GM19397 (cell line): ENCODE data around the gene DOCK8.
"Not testable (repeated sequence)": the region's sequence is repeated elsewhere in the genome, so short reads cannot be mapped to it uniquely, and the experiment has no call there.

Experiments used
- ATAC-seq: cut with Tn5 transposase; IDR thresholded peaks from one replicate; pipeline ENCODE4 v1.9.1; 2021; ENCODE audit warnings: mild to moderate bottlenecking, moderate library complexity; ENCODE audit not compliant: unreplicated experiment

The DOCK8 gene

DNA sequence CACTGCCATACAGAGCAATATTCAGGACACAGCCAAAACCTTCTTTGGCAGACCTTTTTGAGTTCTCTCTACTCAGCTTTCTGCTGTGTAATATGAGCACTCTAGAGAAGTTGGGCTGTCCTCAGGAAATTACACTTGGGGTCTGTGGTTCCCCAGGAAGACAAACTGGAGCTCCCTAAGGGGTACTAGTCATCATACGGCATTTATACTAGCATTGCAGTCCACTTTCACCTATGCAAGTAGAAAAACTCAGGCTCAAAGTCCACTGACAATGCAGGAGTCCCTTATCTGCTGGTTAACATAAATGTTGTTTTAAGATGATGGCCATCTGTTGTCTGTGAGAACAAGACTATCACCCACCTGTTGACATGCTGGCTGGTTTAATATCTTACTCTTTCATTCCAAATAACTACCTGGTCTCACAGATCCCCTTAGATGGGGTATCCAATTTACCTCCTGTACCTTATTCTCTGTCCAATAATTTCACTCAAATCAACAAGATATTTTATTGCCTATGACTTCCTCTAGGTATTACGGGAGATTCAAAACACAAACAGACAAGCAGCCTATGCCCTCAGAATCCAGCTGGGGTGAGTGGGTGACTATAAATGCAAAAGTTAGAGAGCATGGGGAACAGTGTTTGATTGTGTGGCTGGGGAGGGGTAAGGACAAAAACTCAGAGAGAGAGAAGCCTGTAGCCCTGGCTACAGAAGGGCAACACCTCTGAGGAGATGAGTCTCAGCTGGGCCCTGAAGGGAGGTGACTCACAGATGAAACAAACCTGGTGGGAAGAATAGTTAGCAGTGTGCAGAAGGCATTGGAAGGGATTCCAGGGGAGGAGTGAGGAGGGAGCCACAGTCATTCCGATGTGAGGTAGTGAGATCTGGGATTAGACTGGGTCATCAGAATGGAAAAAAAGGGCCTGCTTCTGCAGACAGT lies 10.2 kb downstream of the DOCK8 start:
- ATAC-seq = no peak

DNA sequence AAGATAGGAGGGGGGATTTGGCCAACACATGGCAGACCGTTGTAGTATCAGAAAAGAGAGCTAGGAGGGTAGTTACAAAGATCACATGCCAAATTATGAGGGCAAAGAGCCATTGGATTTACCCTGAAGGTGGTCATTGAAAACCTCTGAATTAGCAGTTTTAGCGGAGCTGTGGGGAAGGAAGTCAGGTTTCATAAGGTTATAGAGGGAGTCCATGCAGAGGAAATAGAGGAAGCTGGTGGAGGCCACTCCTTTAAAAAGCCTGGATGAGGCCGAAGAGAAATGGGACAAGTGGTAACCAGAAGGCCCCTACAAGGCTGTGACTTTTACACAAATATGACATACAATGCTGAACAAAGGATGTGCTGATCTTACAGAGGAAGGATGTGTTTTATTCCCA lies 13.2 kb downstream of the DOCK8 start:
- ATAC-seq = no peak

DNA sequence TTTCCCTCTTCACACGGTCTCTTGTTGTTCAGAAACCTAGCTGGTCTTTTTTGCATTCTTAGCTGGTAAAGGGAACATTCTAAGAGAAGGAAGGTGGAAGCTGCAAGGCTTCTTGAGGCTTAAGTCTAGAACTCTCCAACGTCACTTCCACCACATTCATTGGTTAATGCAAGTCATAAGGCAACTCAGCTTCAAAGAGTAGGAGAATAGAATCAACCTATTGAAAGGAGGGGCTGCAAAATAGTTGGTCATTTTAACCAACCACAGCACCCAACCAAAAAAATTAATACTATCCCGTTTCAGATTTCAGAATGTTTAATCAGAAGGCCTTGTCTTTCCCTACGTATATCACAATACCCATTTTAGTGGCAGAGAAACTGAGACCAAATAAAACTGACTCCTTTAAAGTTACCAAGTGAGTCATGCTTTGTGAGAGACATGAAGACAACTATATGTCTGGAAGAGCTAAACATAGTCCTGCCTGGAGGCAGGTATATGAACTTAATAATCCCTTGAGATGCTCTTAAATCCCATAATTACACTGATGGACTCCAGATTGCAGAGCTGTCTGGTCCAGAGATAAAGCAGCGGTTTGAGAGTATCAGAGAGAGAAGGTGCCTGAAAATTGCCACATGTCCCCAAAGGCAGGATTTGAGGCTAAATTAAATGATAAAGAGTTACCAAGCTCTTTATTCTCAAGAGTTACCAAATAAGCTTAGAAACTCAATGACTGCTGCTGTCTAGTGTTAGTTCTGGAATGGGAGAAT lies 14.4 kb downstream of the DOCK8 start:
- ATAC-seq = no peak

DNA sequence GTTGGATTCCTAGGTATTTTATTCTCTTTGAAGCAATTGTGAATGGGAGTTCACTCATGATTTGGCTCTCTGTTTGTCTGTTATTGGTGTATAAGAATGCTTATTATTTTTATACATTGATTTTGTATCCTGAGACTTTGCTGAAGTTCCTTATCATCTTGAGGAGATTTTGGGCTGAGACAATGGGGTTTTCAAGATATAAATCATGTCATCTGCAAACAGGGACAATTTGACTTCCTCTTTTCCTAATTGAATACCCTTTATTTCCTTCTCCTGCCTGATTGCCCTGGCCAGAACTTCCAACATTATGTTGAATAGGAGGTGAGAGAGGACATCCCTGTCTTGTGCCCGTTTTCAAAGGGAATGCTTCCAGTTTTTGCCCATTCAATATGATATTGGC lies 17.0 kb downstream of the DOCK8 start:
- ATAC-seq = not testable (repeated sequence)

DNA sequence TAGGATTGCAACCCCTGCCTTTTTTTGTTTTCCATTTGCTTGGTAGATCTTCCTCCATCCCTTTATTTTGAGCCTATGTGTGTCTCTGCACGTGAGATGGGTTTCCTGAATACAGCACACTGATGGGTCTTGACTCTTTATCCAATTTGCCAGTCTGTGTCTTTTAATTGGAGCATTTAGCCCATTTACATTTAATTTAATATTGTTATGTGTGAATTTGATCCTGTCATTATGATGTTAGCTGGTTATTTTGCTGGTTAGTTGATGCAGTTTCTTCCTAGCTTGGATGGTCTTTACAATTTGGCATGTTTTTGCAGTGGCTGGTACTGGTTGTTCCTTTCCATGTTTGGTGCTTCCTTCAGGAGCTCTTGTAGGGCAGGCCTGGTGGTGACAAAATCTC lies 19.0 kb downstream of the DOCK8 start:
- ATAC-seq = not testable (repeated sequence)

DNA sequence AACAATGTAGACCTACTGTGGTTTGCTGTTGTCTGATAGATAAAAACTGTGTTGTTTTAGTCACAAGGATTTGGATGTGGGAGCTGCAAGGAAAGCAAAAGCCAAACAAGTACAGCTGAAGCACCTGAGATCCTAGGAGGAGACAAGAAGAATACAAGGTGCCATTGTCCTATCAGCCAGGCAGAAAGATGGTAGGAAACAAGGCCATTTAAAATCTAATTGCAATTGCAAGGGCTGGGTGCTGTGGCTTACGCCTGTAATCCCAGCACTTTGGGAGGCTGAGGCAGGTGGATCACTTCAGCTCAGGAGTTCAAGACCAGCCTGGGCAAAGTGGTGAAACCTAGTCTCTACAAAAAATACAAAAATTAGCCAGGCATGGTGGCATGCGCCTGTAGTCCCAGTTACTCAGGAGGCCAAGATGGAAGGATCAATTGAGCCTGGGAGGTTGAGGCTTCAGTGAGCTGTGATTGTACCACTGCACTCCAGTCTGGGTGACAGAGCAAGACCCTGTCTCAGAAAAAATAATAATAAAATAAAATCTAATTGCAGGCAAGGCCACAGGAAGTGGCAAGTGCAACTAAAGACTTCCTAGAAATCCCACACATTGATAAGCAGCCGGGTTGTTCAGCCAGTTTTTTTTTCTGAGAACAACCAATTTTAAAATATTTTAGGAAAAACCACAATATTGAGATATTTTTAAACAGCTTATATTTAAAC lies 22.6 kb downstream of the DOCK8 start:
- no peak for ATAC-seq

DNA sequence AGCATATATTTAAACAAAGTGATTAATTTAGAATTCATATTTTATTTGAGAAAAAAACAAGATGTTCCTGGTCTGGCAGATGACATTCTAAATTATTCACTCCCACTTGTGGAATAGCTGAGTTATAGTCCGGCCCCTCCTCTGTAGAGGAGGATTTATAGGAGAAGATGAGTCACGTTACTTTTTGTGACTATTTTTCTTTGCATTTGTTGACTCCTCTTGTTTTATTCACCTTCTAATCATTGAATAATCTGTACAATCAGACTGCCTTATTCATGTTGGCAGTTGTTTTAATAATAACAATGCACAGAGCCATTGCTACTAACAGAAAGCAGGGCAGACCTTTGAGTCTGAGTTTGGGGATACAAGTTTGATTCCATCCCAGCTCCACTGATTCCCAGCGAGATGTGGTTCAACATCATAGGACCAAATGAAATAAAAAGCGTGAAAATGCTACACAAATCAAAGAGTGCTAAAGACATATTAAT lies 23.2 kb downstream of the DOCK8 start:
- no peak for ATAC-seq

DNA sequence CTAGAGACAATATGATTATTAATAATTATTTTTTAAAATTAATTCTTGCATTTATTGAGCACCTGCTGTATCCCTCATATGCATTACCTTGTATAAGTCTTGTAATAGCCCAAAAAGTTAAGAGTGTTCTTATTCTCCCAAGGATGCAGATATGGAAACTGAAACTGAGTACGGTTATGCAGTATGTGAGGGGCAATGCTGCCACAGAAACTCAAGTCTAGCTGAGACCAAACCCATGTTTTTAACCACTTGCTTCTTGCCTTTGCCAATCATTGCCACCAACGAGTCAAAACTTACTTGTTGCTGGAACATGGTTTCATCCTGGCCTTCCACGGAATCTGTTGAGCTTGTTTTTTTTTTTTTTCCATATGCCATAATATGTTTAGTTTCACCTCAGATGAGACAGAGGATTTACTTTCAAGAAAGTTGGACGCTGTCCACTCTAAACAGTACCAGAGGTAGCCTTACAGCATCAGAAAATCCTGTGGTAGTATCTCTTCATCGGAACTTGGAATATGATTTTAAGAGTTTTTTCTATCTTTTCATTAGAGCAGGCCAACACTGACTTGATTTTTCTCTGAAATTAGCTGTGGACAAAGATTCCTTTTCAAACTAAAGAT lies 27.9 kb downstream of the DOCK8 start:
- ATAC-seq = no peak

DNA sequence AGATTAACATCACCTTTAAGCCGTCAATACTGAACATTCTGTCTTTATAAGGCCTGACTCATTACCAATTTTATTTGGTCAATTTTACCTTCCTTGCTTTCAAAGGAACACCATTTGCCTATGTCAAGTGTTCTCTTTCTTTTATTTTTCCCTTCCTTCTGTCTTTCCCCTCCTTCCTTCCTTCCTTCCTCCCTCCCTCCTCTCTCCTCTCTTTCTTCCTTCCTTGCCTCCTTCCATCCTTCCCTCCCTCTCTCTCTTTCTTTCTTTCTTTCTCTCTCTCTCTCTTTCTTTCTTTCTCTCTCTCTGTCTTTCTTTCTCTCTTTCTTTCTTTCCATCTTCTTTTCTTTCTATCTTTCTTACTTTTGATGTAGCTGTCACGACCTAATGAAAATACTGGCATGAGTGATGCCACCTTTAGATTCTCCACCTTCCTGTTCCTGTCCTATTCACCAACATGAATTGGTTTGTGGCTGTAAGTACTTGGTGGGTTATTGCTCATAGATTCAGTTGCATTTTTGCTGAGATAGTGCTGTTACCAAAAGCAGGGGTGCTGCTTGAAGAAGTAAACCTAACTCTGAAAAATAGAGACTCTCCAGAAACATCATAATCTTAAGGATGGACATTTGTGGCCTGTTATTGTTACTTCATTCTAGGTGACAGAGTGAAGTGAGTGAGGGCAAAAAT lies 33.8 kb downstream of the DOCK8 start:
- ATAC-seq = no peak

DNA sequence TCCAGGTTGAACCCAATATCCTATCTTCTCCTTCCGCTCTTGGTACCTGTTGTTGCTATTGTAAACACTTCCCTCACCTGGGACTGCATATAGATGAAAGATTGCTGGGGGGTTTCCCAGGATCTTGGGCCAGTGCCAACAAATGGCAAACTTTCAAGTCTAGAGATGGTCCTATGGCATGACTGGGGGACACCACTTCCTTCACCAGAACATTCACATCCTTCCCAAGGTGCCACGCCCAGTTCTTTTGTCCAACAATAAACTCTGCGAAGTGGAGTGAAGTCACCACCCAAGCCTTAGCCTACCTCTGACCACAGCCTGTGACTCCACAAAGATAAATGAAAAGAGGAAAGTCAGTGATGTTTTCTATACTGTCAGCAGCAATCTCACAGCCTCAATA lies 34.4 kb downstream of the DOCK8 start:
- no peak for ATAC-seq

DNA sequence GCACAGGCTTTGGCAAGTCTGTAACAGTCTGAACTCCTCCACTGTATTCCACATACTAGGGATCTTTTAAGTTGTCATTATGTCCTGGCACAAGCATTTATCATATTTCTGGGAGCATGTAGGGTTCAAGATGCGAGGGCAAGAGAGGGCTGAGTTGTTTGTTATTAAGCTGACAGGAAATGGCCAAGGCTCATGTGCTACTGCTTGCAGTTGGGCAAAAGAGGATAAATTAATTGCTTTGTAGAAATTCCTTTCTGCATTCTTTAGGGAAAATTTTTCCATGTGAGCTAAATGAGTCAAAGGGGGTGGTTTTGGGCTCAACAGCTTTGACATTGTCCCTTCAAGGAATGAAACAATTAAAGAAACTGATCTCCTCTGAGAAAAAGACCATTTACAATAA lies 35.4 kb downstream of the DOCK8 start:
- no peak for ATAC-seq

DNA sequence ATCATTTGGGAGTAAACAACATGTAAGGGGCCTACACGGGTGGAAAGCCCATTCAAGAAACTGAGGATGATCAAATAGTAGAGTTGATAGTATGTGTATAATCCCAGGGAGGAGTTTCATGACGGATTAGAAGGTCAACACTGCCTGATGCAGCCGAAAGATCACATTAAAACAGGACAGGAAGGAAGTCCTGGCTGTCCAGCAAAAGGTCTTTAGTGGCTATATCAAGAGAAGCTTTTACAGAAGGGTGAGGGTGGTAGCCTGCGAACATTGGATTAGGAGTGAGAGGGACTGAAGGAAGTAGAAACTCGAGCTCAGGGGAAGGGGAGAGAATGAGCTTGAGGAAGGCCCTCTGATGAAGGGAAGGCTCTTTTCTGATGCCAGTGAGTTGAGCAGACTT lies 36.0 kb downstream of the DOCK8 start:
- ATAC-seq = no peak

DNA sequence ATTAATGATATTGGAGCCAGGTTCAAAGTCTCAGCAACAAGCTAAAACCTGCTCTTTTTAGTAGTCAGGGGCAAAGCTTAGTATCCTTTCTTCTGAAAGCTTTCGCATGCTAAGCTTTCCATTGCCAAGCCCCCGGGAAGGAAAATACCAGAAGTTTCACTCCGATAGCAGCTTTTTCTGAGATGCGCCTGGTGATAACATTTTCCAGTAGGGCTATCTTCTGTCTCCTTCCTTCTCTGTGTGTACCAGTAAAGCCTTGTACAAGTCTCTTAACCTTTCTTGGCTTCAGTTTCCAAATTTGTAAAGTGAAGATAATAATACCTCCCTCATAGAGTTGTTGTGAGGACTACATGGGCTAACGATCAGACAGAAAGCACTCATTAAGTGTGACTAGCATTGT lies 36.7 kb downstream of the DOCK8 start:
- no peak for ATAC-seq

DNA sequence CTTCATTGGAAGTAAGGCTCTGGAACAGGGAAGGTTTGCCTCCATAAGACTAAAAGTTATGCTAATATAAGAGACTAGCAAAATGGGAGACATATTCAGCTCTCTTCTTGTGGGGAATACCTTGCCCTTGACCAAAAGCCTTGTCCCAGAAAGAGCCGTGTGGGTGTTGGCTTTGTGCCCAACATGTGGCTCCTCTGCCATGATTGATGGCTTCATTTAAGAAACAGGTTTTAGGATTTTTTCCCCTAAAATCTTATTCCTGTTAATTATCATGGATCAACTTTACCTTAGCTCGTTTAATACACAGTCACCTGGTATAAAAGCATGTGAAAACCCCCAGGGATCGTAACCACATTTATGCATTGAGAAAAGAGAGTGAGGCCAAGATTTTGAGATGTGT lies 38.9 kb downstream of the DOCK8 start:
- ATAC-seq = no peak

DNA sequence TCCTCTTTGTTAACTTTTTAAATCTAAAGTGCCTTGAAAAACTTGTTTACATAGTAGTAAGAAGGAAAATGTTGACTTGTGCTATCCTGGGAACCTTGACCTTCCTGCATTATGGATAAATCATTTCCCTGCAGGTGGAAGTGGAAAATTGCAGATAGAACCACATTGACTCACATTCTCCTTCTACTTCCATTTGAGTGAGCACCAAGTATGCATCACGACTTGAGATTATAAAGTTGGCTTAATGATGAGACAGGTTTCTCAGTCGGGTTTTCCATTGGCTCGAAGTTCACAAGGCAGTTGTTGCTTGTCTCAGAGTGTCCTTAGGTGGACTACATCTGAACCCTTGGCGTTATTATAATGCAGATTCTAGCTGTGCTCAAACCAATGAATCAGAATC lies 39.9 kb downstream of the DOCK8 start:
- no peak for ATAC-seq

DNA sequence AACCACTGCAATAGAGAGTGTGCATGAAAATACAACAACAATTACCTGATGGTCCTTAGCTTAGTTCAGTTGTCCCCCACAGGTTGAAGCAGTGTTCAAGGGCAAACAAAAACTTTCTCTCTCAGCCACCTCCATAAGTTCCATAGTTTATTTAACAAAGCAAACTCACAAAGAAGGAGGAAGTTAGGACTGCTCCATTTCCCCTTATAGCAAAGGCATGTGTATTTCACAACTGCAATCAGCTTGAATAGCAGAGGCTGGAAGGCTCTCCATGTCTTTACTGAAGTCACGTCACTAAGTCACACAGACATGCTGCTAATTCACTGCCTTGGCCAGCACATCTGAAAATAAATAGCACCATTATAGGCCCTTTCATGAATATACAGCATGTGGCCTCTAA lies 43.3 kb downstream of the DOCK8 start:
- ATAC-seq = no peak

DNA sequence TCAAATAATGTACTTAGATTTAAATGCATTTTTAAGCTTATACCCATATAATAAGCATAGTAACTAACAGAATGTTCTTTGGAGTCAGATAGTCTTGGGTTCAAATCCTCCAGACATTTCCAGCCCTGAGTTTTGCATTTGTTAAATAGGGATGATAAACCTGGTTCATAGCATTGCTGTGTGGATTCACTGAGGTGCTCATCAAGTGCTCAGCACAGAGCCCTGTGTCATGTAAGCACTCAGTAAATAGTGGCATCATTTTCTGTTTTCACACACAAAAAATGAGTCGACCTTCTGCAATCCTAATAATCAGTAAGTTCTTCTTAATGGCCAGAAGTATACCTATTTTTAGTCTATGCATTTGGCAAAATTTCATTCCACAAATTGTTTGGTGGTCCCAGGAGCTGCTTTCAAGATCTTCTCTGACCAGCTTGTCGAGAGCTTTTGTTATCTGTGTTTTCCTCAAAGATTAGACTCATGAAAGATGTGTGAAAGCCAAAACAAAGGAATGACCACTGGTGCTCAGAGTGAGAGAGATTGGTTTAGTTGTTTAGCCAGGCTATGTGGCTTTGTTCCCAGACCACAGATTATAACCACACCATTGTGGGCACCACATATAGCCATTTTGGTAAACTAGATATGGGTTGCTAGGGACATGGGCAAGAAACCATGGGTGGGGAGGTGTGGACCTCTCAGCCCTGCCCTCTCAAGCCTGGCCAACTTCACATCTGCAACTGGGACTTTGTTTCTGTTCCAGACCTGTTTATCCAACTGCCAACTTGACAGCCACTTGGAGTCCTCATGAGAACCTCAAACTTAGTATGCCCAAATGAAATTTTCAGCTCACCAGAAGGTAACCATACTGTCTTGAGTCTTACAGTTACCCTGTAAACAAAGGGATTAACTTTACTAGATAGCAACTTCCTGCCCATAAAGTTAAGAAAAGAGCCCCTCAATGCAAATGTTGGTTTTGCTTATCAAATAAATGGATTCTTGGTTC lies 45.0 kb downstream of the DOCK8 start:
- no peak for ATAC-seq

DNA sequence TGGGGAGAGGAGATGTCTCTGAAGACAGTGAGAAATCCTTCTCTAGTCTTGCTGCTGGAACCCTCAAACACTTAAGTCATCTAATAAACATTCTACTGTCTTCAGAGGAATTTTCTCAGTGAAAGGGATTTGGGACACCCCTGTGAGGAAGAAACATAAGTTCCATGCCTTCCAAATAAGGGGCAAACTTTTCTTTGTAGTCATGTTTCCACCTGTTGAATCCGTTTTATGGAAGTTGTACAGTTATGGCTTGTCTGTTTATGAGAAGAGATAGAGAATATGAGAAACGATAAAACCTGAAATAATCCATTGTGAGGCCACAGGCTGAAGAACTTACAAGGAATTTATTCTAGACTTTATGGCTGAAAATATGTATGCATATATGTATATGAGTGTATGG lies 49.6 kb downstream of the DOCK8 start:
- ATAC-seq = no peak

DNA sequence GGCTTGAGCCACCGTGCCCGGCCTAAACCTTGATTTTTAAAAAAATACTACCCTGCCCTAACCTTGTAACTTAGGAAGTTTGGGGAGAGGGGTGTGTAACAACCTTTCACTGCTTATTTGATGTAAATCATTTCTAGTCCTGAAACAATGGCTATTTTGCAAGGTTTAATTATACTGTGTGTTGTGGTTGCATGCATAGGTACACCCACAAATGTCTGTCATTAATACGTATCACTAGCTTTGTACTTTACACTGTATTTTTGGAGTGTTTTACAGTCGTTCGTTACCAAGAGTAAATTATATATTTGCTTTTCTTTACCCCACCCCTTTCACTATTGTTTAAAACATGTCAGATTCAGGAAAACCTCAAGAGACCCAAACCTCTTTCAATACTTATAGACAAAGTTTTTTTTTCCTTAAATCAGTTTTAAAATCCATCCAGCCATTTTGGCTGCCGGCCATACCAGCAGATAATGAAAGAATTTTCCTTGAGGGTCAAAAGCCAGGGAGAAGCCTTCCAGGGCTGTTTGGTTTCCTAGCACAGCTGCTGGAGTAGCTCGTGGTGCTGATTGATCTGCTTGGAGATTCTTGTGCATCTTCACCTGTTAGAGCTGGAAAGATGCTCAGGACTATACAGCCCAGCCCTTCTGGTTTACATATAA lies 50.7 kb downstream of the DOCK8 start:
- no peak for ATAC-seq
